AG08395 (cell line): Measurements from ENCODE around the gene POLR2J.
"Not testable (repeated sequence)": the region's sequence is repeated elsewhere in the genome, so short reads cannot be mapped to it uniquely, and the experiment has no call there.

ENCODE experiments used
- DNase-seq: peaks from one replicate; pipeline ENCODE4 v3.0.0; 2012; ENCODE audit warnings: mixed read lengths, low spot score

POLR2J gene

DNA sequence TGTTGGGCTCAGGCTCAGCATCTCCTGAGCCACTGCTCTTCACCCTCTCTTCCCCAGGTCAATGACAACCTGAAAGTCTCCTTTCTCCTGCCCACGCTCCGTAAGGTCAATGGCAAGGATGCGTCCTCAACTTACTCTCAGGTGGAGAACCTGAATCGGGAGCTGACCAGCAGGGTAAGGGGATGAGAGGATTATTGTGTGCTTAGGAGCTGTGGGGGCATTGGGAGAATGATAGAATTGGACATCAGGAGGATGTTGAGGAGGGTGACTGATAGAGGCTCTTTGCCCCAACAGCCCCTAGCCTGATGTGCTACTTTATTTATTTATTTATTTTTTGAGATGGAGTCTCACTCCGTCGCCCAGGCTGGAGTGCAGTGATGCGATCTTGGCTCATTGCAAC, 12.6 kb downstream of the POLR2J start:
- DNase-seq, result no peak

DNA sequence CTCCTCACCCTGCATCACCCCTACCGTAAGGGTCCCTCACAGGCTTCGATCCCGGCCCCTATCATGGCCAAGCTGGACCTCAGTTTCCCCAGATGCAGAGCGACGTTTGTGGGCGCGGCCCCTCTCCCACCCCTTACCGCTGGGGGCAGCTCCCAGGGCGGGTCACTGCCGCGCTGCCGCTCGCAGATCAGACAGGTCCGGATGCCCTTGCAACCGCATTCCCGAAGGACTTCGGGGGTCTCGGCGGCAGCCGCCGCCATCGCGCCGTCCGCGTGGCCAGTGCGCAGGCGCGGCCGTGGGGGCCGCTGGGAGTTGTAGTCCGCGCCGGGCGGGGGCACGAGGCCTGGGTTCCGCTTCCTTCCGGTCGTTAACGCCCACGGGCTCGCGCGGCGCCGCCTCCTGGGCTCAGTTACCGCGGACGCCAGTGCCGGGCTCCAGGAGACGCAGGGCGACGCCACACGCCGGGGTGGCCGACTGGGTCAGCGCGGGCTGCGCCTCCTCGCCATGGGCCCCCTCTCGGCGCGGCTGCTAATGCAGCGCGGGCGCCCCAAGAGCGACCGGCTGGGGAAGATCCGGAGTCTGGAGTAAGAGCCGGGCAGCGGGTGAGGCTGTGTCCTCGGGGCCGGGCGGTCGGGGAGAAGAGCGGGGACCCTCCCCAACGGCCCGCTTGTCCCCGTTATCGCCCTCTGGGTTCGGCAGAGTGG, 14.0 kb downstream of the POLR2J start, which contains the start of the genes ALKBH4 and LRWD1:
ALKBH4 (minus strand) TSS at position 287 of the 704 bp plus-strand sequence; CDS start at position 260, 27 bp downstream.
LRWD1 (plus strand) TSS at position 408 of the 704 bp plus-strand sequence; CDS start at position 505, 97 bp downstream.
- DNase-seq, result peak; percentile 100

DNA sequence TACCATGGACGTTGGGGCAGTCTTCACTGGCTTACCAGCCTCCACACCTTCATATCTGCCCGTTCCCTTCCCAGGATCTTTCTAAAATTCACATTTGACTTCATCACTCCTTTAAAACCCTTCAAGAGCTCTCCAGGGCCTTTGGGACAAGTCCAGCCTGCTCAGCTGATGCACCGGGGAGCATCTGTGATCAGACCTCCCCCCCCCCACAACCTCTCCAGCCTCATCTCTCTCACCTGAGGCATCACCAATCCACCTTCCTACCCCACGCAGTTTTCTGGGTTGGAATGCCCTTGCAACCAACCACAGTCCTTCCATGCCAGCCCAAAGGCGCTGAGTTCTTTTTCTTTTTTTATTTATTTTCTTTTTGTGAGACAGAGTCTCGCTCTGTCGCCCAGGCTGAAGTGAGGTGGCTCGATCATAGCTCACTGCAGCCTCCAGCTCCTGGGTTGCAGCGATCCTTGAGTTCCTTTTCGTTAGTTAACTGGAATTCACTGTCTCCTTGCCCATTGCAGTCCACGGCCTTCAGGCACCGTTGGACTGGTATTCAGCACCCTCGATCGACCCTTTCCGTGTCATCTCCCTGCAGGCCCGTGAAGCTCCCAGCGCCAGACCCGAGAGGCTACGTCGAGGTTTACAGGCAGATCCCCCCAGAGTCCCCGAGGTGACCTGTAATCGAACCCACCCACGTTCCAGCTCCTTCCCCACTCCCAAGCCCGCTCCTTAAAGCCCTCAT, 14.7 kb downstream of the POLR2J start:
- DNase-seq, result peak; percentile 21

DNA sequence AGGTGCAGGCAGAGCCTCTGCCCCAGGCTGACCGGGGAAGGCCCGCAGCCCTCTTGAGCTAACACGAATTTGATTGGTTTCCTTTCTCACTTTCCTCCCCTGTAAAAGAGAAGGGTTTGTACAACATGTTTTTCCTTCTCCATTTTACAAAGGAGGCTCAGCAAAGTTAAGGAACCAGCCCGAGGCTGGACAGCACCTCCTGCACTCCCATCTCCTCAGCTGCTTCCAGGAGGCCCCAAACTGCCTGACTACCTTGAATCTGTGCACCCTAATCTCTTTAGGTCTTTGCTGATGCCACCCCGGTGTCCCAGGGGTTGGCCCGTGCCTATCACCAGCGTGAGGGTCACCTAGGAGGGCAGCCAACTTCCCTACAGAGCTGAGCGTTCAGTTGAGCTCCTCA, 18.3 kb downstream of the POLR2J start:
- no peak for DNase-seq

DNA sequence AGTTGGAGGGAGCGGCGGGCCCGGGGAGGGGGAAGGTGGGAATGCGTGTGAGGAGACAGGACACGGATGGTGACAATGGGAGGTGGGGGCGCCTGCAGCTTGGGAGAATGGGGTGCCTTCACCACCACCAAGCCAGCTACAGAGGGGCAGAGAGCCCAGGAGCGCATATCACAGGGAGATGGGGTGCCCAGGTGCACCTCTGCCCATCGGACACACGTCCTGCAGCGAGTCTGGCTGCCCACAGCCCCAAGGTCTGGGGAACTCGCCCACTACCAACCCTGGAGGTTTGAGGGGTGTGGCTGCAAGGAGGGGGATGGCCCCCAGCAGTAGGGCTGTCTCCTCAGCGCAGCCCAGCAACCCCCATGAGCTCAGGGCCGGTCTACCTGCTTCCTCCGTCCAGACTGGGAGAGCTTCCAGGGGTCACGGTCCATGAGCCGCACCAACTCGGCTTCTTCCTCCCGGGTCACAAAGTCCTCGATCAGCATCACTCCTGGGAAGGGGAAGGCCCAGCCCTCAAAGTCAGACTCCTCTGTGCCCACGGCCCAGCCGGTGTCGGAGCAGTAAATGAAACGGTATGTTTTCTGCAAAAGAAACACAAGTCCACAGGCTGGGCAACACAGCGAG, 19.4 kb downstream of the POLR2J start:
- DNase-seq, result no peak

DNA sequence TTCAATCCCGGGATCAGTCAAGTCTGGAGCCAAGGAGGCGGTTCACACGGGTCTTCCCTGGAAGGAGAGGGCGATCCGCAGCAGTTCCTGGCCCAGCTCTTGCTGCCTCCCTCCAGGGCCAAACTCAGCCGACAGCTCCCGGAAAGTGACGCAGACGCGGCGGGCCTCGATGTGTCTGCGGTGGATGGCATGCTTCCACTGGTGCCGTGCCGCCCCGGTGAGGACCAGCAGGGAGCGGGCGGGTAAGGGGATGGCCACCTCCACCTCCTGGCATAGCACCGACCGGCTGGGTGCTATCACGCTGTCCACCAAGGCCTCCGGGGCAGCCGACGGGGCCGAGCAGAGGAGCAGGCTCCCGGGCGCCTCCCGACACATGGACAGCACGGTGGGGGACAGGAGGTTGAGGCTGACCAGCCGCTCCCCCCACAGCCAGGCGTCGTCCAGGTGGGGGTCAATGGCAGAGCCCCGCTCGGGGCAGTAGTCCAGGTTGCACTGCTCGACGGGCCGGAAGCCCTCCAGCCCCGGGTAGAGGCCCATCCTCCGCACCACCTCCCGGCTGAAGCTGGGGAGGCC, 21.3 kb downstream of the POLR2J start:
- DNase-seq, result no peak

DNA sequence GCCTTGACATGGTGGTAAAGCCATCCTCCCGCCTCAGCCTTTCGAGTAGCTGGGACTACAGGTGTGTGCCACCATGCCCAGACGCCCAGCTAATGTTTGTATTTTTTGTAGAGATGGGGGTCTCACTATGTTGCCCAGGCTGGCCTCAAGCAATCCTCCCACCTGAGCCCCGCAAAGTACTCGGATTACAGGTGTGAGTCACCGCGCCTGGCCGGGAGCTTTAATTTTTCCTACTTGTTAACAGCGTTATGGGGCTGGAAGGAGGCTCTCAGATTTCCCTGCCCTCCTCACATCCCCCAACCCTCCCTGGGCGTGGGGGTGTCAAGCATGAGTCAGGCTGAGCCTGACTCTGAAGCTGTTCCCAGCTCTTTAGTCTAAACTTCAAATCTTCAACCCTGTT, 22.4 kb downstream of the POLR2J start:
- DNase-seq, result no peak

DNA sequence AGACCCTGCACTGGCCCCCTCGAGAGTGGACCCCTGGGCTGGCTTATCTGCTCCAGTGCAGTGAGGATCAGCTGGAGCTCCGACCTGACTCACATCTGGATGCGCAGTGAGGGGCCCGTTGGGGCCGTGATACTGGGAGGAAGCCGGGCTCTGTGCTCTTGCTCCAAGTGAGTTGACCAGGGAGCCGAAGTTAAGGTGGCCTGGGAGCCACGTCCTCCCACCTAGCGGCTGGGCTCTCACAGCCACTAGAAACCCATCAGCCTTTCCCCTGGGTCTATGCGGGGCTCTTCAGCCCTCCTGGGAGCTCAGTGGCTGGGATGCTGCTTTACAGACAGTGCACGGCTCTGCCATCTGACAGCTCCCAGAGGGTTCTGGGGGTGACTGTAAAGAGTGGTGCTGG, 23.1 kb downstream of the POLR2J start:
- DNase-seq, result no peak

DNA sequence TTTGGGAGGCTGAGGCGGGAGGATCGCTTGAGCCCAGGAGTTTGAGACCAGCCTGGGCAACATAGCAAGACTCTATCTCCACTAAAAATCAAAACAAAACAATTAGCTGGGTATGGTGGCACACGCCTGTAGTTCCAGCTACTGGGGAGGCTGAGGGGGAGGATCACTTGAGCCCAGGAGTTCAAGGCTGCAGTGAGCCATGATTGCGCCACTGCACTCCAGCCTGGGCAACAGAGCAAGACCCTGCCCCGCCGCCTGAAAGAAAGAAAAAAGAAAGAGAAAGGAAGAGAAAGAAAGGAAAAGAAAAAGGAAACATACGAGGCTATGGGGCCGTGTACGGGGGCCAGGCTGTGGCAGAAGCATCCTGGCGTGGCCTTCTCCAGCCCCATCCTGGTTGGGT, 23.8 kb downstream of the POLR2J start:
- not testable (repeated sequence) for DNase-seq

DNA sequence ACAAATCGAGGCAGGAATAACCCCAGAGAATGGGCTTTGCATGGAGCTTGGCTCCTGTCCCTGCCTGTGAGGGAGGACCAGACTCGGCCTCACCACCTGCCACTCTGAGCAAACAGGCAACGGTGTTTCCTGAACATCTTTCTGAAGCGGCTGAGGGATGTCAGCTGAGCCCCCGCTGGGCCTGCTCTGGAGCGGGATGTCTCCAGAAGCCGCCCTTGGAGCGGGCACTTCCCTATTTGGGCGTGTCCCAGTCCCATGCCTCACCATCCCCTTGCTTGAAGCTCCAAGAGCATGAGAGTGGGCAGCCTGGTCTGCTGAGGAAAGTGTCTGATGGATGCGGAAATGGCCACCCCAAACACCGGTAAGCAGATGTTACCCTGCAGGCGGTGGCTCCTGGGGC, 24.3 kb downstream of the POLR2J start:
- no peak for DNase-seq

DNA sequence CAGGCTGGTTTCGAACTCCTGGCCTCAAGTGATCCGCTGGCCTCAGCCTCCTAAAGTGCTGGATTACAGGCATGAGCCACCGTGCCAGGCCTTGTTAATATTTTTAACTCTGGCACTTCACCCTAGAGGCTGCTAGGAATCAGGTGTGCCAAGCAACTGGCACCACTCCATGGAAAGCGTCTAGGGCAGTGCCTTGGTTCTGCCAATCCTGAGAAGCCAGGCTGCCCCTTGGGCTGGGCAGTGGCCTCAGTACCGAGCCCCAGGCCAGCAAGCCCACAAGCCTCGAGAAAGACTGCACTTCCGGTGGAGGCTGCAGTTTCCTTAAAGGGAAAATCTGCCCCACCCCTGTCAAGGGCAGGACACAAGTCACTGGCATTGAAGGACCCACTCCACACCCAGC, 25.4 kb downstream of the POLR2J start:
- DNase-seq, result no peak

DNA sequence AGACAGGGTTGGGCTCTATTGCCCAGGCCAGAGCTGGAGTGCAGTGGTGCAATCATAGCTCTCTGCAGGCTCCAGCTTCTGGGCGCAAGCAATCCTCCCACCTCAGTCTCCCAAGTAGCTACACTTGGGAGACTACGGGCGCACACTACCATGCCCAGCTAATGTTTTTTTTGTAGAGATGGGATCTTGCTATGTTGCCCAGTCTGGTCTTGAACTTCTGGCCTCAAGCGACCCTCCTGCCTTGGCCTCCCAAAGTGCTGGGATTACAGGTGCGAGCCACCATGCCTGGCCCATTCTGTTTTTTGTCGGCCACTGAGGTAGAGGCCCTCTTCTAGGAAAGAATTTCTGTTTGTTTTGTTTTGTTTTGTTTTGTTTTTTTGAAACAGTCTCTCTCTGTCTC, 26.3 kb downstream of the POLR2J start:
- no peak for DNase-seq

DNA sequence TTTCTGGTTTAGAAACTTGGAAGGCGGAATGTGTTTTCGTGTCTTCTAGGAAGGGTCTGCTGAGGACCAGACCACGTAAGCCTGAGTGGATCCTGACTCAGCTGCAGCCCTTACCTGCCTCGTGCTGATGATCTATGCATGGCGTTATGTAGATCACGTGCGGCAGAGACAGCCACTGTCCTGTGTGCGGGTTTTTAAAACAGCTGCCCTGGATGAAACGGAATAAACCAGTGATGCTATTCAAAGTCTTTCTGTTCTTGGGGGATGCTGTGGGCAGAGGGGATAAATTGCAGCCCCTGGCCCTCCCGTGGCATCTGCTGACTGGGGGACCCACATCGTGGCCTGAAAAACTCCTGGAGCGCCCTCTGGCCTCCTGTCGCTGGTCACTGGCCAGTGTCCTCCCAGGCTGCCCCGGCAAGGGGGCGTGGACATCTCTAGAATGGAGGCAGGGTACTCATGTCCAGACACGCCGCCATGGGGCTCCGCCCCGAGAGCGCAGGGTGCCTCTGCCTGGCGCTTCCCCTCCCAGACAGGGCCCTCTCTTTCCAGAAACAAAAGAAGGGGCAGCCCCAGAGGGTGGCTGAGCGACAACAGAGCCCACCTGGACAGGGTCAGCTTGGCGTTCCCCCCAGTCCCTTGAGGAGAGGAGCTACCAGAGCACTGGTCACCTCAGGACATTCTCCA, 27.2 kb downstream of the POLR2J start:
- no peak for DNase-seq

DNA sequence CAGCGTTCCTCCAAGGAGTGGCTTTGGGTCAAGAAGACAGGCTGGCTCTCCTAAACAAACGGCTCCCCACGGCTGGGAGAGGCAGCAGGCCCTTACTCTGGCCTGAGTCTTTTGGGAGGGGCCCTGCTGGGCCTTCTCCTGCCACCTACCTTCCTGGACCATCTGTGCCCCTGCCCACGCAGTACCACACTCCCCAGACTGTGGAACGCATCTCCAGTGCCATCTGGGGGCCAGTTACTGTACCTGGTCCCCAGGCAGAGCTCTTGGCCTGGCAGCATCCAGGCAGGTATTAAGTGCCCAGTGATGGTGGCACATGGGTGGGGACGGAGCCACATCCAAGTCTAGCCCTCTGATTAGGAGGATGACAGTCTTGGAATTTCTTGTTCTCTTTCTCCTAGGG, 28.5 kb downstream of the POLR2J start:
- no peak for DNase-seq

DNA sequence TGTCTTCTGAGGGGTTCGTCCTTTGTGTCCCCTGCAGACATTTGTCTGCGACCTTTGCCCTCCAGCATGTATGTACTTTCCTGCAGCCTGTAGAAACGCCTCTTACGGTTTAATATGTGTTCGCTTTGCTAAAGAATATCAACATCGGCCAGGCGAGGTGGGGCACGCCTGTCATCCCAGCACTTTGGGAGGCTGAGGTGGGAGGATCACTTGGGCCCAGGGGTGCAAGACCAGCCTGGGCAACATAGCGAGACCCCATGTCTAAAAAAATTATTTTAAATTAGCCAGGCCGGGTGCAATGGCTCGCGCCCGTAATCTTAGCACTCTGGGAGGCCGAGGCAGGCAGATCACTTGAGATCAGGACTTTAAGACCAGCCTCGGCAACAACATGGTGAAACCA, 29.6 kb downstream of the POLR2J start:
- no peak for DNase-seq

DNA sequence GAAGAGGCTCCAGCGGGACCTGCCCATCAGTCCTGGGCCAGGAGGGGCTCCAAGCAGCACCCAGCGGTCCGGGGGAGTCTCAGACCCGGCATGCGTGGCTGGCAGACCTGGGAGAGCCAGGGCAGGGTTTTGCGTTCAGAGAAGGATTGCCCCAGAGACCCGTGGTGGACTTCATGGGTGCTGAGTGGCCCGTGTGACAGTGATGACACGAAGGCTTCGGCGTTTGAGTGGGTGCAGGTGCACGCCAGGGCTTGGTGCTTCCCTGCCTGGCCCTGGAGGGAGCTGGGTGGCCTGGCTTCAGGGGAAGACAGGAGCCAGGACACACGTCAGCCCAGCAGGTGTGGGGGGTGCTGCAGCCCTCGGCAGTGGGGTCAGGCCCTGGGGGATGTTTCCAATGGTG, 31.4 kb downstream of the POLR2J start:
- no peak for DNase-seq

DNA sequence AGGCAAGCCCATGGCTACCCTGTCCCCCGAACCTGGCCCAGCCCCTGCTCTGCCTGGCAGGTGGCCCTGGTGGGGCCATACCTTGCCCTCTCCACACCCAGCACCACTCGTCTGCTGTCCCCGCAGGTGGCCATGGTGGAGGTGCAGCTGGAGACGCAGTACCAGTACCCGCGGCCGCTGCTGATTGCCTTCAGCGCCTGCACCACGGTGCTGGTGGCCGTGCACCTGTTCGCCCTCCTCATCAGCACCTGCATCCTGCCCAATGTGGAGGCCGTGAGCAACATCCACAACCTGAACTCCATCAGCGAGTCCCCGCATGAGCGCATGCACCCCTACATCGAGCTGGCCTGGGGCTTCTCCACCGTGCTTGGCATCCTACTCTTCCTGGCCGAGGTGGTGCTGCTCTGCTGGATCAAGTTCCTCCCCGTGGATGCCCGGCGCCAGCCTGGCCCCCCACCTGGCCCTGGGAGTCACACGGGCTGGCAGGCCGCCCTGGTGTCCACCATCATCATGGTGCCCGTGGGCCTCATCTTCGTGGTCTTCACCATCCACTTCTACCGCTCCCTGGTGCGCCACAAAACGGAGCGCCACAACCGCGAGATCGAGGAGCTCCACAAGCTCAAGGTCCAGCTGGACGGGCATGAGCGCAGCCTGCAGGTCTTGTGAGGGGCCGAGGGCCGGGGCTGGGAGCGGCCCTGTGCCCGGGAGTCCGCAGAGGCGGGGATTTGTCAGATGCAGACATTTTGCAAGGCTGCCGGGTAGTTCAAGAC, 32.1 kb downstream of the POLR2J start:
- DNase-seq, result no peak

DNA sequence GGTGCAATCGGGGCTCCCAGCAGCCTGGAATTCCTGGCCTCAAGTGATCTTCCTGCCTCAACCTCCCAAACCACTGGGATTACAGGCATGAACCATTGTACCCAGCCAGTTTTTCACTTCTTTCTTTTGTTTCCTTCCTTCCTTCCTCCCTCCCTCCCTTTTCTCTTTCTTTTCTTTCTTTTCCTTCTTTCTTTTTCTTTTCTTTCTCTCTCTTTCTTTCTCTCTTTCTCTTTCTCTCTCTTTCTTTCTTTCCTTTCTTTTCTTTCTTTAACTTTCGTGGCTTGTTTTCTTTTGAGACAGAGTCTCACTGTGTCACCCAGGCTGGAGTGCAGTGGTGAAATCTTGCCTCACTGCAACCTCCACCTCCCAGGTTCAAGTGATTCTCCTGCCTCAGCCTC, 33.0 kb downstream of the POLR2J start:
- no peak for DNase-seq

DNA sequence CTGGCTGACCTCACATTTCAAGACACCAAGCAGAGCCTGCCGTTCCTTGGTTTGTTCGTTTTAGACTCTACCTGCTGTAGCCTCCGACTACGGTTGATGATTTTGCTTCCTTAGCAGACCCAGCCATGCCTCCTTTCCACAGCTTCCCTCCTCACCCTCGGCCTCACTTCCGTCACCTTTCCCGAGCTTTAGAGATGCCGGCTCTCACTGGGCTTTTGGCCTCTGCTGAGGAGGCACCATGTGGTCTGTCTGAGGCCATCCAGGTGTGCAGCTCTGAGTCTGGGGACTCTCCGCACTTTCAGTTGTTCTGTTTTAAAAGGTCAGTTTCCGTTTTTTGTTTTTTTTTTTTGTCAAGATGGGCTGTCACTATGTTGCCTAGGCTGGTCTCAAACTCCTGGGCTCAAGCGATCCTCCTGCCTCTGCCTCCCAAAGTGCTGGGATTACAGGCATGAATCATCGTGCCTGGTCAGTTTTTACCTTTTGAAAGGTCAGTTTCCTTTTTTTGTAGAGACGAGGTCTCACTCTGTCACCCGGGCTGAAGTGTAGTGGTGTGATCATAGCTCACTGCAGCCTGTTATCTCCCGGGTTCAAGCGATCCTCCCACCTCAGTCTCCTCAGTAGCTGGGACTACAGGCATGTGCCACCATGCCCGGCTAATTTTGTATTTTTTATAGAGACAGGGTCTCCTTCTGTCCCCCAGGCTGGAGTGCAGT, 33.6 kb downstream of the POLR2J start:
- no peak for DNase-seq

DNA sequence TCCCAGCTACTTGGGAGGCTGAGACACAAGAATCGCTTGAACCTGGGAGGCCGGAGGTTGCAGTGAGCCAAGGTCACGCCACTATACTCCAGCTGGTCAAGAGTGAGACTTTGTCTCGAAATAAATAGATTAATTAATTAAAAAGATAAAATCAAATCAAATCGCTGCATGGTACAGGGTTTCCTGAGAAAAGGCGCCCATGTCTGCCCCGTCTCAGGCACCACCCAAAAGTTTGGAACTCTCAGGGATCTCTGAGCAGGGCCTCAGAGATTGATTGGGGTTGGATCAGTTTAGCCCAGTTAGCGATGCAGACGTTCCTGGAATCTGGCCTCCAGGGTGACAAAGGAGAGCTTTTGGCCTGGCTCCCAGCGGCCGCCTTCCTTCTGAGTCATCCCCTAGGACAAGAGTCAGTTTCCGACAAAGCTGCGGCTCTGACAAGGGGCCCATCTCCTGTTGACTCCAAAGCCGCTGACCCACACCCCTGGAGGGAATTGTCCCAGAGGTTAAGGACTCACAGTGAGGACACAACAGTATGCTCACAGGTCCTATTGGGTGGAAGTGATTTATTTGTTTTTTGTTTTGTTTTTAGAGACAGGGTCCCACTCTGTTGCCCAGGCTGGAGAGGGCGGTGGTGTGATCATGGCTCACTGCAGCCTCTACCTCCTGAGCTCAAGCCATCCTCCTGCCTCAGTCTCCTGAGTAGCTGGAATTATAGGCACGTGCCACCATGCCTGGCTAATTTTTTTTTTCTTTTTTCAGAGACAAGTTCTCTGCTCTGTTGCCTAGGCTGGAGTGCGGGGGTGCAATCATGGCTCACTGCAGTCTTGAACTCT, 38.5 kb downstream of the POLR2J start:
- peak; percentile 91 for DNase-seq
